Neural cell (in vitro differentiated cells): Measurements from ENCODE around the gene FAM227B. TPM values are rescaled to one million over a fixed set of nuclear protein-coding genes. Genes with fewer than 3 reads are reported as not detected.

ENCODE experiments used
- H2AFZ ChIP-seq: fragments of 200-600, 300-800 bp; sonication (generic), shearing (Covaris generic); 2 replicates; pipeline ENCODE4 v1.6.0; 2014; ENCODE audit warnings: low read depth, mild to moderate bottlenecking, antibody characterized with exemption, low read length, moderate library complexity
- H3F3A ChIP-seq: fragments of 200-600 bp; shearing (Covaris generic); 2 replicates; pipeline ENCODE4 v1.6.1; 2016; ENCODE audit warnings: mild to moderate bottlenecking, moderate library complexity, mixed read lengths, antibody characterized with exemption, low read length; ENCODE audit not compliant: insufficient read depth, poor library complexity, severe bottlenecking
- H3K27ac ChIP-seq: fragments of 200-600, 300-800 bp; sonication (generic), shearing (Covaris generic); 2 replicates; pipeline ENCODE4 v1.5.1; 2014; ENCODE audit warnings: mild to moderate bottlenecking, low read length, moderate library complexity
- H3K27me3 ChIP-seq: fragments of 300-800, 200-600 bp; sonication (generic), shearing (Covaris generic); 2 replicates; pipeline ENCODE4 v1.6.0; 2014; ENCODE audit warnings: mild to moderate bottlenecking, low read depth, low read length, moderate library complexity; ENCODE audit not compliant: insufficient read depth
- H3K36me3 ChIP-seq: fragments of 300-800, 200-600 bp; sonication (generic), shearing (Covaris generic); 2 replicates; pipeline ENCODE4 v1.5.1; 2014; ENCODE audit warnings: mild to moderate bottlenecking, antibody characterized with exemption, low read length, moderate library complexity; ENCODE audit not compliant: insufficient read depth
- H3K4me2 ChIP-seq: fragments of 300-800, 200-600 bp; sonication (generic), shearing (Covaris generic); 2 replicates; pipeline ENCODE4 v1.6.0; 2014; ENCODE audit warnings: mild to moderate bottlenecking, low read length
- H3K4me3 ChIP-seq: fragments of 300-800, 200-600 bp; sonication (generic), shearing (Covaris generic); 2 replicates; pipeline ENCODE4 v1.5.1; 2014; ENCODE audit warnings: mild to moderate bottlenecking, low read length, moderate library complexity
- H3K79me2 ChIP-seq: fragments of 200-600 bp; shearing (Covaris generic); replicated peaks from 2 replicates; pipeline ENCODE4 v1.6.0; 2014; ENCODE audit warnings: mild to moderate bottlenecking, low read length, moderate library complexity; ENCODE audit not compliant: insufficient read depth
- H3K9ac ChIP-seq: fragments of 300-800, 200-600 bp; sonication (generic), shearing (Covaris generic); 2 replicates; pipeline ENCODE4 v1.6.1; 2016; ENCODE audit warnings: mild to moderate bottlenecking, low read length, mixed read lengths
- H3K9me2 ChIP-seq: fragments of 200-600 bp; shearing (Covaris generic); 2 replicates; pipeline ENCODE4 v1.6.1; 2016; ENCODE audit warnings: mild to moderate bottlenecking, low read length, mixed read lengths; ENCODE audit not compliant: insufficient read depth
- H3K9me3 ChIP-seq: fragments of 200-600, 300-800 bp; sonication (generic), shearing (Covaris generic); 2 replicates; pipeline ENCODE4 v1.6.1; 2016; ENCODE audit warnings: mild to moderate bottlenecking, mixed run types, low read length, moderate library complexity, mixed read lengths
- H4K20me1 ChIP-seq: fragments of 200-600 bp; shearing (Covaris generic); 2 replicates; pipeline ENCODE4 v1.6.1; 2016; ENCODE audit warnings: mild to moderate bottlenecking, mixed run types; ENCODE audit not compliant: insufficient read depth
- EP300 ChIP-seq: fragments of 450-650 bp; conservative IDR thresholded peaks from 2 replicates; pipeline ENCODE4 v1.6.1; 2014; ENCODE audit warnings: antibody characterized with exemption, mild to moderate bottlenecking, moderate library complexity; ENCODE audit not compliant: poor library complexity, severe bottlenecking
- EZH2 ChIP-seq: fragments of 200-600, 300-800 bp; shearing (Covaris generic), sonication (generic); IDR thresholded peaks from 2 replicates; pipeline ENCODE4 v1.6.1; 2014; ENCODE audit warnings: antibody characterized with exemption, low read length, borderline replicate concordance, mild to moderate bottlenecking; ENCODE audit not compliant: insufficient read depth, poor library complexity, severe bottlenecking
- MXI1 ChIP-seq: fragments of 450-650 bp; conservative IDR thresholded peaks from 2 replicates; pipeline ENCODE4 v1.6.1; 2014; ENCODE audit warnings: antibody characterized with exemption, mild to moderate bottlenecking; ENCODE audit not compliant: poor library complexity, severe bottlenecking
- POLR2AphosphoS5 ChIP-seq: IDR thresholded peaks from 2 replicates; pipeline ENCODE4 v1.6.1; 2012
- RAD21 ChIP-seq: fragments of 450-650 bp; conservative IDR thresholded peaks from 2 replicates; pipeline ENCODE4 v1.6.1; 2014; ENCODE audit warnings: antibody characterized with exemption, mild to moderate bottlenecking, moderate library complexity
- SMC3 ChIP-seq: fragments of 450-650 bp; conservative IDR thresholded peaks from 2 replicates; pipeline ENCODE4 v1.6.1; 2014; ENCODE audit warnings: antibody characterized with exemption, mild to moderate bottlenecking, moderate library complexity; ENCODE audit not compliant: poor library complexity
- TAF1 ChIP-seq: IDR thresholded peaks from 2 replicates; pipeline ENCODE4 v1.6.1; 2012; ENCODE audit warnings: low read depth
- polyA plus RNA-seq: library from polyadenylated mRNA; depleted of rRNA; stranded (reverse); fragments of >200 nt; gene quantifications from 2 replicates; pipeline ENCODE4 v1.2.3, GENCODE V29; 2014
- TF ChIP-seq, protein P1 (sequence below): IDR thresholded peaks from 2 replicates; pipeline ENCODE4 v1.6.1; 2012; ENCODE audit warnings: borderline replicate concordance
- TF ChIP-seq, protein P2 (sequence below): fragments of 450-650 bp; IDR thresholded peaks from 2 replicates; pipeline ENCODE4 v1.5.1; 2014; ENCODE audit warnings: antibody characterized with exemption, mild to moderate bottlenecking, moderate library complexity; ENCODE audit not compliant: poor library complexity, severe bottlenecking

FAM227B gene
- polyA plus RNA-seq, 1 donor from 2014 or later = 0.88 TPM

DNA sequence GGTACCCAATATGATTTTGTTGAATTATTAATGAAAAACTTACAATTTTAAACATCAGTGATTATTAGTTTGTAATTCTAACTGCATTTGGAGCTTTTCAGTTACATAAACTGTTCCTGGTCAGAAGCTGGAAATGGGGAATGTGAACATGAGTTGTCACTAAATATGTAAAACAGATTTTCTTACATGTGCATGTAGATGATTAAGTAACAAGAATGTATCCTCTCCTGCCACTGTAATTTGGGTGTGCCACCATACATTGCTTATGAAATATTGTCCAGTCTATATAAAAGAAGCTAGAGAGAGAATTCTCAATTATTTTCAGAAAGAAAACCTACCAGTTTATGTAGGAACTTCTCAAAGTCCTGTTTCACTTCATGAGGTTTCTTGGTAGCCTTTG is 289.2 kb downstream of the FAM227B start:
- Histone ChIP-seq H3F3A (no peaks in the 10 kb centered on the region), H3K9ac (no peak overlapping the region), H3K9me3 (no peaks in the 10 kb centered on the region), H3K27me3 (no peaks in the 10 kb centered on the region), H3K9me2 (no peaks in the 10 kb centered on the region), H3K4me3 (no peak overlapping the region), H4K20me1 (no peaks in the 10 kb centered on the region), H3K36me3 (no peaks in the 10 kb centered on the region), H3K79me2 (no peaks in the 10 kb centered on the region), H3K27ac (no peak overlapping the region), H3K4me2 (no peak overlapping the region), H2AFZ (no peak overlapping the region)
- TF ChIP-seq MXI1 (no peak), EZH2 (no peak), POLR2AphosphoS5 (no peak), RAD21 (no peak), EP300 (no peak), SMC3 (no peak), TAF1 (no peak)
- TF ChIP-seq, protein P1, sequence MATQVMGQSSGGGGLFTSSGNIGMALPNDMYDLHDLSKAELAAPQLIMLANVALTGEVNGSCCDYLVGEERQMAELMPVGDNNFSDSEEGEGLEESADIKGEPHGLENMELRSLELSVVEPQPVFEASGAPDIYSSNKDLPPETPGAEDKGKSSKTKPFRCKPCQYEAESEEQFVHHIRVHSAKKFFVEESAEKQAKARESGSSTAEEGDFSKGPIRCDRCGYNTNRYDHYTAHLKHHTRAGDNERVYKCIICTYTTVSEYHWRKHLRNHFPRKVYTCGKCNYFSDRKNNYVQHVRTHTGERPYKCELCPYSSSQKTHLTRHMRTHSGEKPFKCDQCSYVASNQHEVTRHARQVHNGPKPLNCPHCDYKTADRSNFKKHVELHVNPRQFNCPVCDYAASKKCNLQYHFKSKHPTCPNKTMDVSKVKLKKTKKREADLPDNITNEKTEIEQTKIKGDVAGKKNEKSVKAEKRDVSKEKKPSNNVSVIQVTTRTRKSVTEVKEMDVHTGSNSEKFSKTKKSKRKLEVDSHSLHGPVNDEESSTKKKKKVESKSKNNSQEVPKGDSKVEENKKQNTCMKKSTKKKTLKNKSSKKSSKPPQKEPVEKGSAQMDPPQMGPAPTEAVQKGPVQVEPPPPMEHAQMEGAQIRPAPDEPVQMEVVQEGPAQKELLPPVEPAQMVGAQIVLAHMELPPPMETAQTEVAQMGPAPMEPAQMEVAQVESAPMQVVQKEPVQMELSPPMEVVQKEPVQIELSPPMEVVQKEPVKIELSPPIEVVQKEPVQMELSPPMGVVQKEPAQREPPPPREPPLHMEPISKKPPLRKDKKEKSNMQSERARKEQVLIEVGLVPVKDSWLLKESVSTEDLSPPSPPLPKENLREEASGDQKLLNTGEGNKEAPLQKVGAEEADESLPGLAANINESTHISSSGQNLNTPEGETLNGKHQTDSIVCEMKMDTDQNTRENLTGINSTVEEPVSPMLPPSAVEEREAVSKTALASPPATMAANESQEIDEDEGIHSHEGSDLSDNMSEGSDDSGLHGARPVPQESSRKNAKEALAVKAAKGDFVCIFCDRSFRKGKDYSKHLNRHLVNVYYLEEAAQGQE = no peak
- TF ChIP-seq, protein P2, sequence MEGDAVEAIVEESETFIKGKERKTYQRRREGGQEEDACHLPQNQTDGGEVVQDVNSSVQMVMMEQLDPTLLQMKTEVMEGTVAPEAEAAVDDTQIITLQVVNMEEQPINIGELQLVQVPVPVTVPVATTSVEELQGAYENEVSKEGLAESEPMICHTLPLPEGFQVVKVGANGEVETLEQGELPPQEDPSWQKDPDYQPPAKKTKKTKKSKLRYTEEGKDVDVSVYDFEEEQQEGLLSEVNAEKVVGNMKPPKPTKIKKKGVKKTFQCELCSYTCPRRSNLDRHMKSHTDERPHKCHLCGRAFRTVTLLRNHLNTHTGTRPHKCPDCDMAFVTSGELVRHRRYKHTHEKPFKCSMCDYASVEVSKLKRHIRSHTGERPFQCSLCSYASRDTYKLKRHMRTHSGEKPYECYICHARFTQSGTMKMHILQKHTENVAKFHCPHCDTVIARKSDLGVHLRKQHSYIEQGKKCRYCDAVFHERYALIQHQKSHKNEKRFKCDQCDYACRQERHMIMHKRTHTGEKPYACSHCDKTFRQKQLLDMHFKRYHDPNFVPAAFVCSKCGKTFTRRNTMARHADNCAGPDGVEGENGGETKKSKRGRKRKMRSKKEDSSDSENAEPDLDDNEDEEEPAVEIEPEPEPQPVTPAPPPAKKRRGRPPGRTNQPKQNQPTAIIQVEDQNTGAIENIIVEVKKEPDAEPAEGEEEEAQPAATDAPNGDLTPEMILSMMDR = no peak

DNA sequence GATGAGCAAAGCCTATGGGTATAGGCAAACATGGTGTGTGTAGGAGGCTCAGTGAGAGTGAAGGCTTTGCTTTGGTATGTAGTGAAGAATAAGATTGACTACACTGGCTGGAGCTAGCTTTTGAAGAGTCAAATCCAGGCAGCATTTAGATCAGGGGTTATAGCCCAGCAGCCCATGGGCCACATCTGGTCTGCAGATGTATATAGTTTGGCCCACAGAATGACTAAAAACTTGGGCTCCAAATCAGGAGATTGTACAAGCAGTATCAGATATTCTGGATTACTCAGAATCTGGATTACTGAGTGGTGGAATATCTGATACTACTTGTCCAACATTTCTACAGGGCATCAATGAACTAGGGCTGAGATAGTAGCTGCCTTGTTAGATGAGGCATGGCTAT is 290.5 kb downstream of the FAM227B start:
- H3K27me3 ChIP-seq = no peaks in the 10 kb centered on the region
- no peaks in the 10 kb centered on the region for H3F3A ChIP-seq
- no peak overlapping the region for H3K4me2 ChIP-seq
- TF ChIP-seq POLR2AphosphoS5 (no peak), EZH2 (no peak), MXI1 (no peak), SMC3 (no peak), EP300 (no peak), TAF1 (no peak), RAD21 (no peak)
- TF ChIP-seq, protein P2 = no peak
- TF ChIP-seq, protein P1 = no peak
- no peaks in the 10 kb centered on the region for H4K20me1 ChIP-seq
- H3K79me2 ChIP-seq = no peaks in the 10 kb centered on the region
- H3K27ac ChIP-seq = no peak overlapping the region
- H3K36me3 ChIP-seq = no peaks in the 10 kb centered on the region
- H3K9ac ChIP-seq = no peak overlapping the region
- H3K9me2 ChIP-seq = no peaks in the 10 kb centered on the region
- H3K4me3 ChIP-seq = no peak overlapping the region
- no peak overlapping the region for H2AFZ ChIP-seq
- H3K9me3 ChIP-seq = no peaks in the 10 kb centered on the region
